Vagina (tissue), 2 donors: ENCODE data around the gene RFTN2. TPM values are rescaled to one million over a fixed set of nuclear protein-coding genes. Genes with fewer than 3 reads are reported as not detected.
A peak's percentile ranks its signal among the peaks of the same experiment; 100 is the strongest.
"Not testable (repeated sequence)": the region's sequence is repeated elsewhere in the genome, so short reads cannot be mapped to it uniquely, and the experiment has no call there.

ENCODE experiments used
- DNase-seq, 2 donors: peaks; one replicate each; pipeline ENCODE4 v3.0.0-alpha.2; 2017; ENCODE audit errors: extremely low spot score in 2 of 2
- H3K27ac ChIP-seq: fragments of 200-600 bp; sonication (generic); one replicate; pipeline ENCODE4 v1.5.1; 2019
- H3K27me3 ChIP-seq: fragments of 200-600 bp; sonication (generic); one replicate; pipeline ENCODE4 v1.5.1; 2019
- H3K36me3 ChIP-seq, 2 donors: fragments of 200-600 bp; sonication (generic); one replicate each; pipeline ENCODE4 v1.5.1; 2017 to 2019
- H3K4me1 ChIP-seq: fragments of 200-600 bp; sonication (generic); one replicate; pipeline ENCODE4 v1.5.1; 2019
- H3K4me3 ChIP-seq, 2 donors: fragments of 200-600 bp; sonication (generic); 1 replicate in 1 of 2; 2 replicates in 1 of 2; pipeline ENCODE4 v1.5.1; 2016 to 2019
- H3K9me3 ChIP-seq: fragments of 200-600 bp; sonication (generic); one replicate; pipeline ENCODE4 v1.5.1; 2019
- POLR2A ChIP-seq, 2 donors: fragments of 450-650 bp; IDR thresholded peaks; one replicate each; pipeline ENCODE4 v1.6.1; 2017; ENCODE audit warnings: antibody characterized with exemption in 2 of 2, mild to moderate bottlenecking in 2 of 2, moderate library complexity in 2 of 2
- POLR2AphosphoS5 ChIP-seq, 2 donors: sonication (generic); formaldehyde crosslinking; IDR thresholded peaks; one replicate each; pipeline ENCODE4 v1.9.0; 2017; ENCODE audit warnings: antibody characterized with exemption in 2 of 2, mild to moderate bottlenecking in 2 of 2, low read depth in 1 of 2; ENCODE audit not compliant: insufficient read depth in 1 of 2
- intact Hi-C: fragments of 100-400 bp; cut with DNase I; formaldehyde crosslinking; loops from one replicate; pipeline ENCODE4 v1.15.1; 2023
- total RNA-seq: library from RNA; depleted of rRNA; stranded (reverse); fragments of >200 nt; gene quantifications from one replicate; pipeline ENCODE4 v1.2.3, GENCODE V29; 2016
- TF ChIP-seq, protein P1 (sequence below), 3 experiments: fragments of 450-650 bp in 2 of 3; fragments of 200-600 bp in 1 of 3; sonication (generic) in 1 of 3; IDR thresholded peaks; one replicate each; pipeline ENCODE4 v1.5.1; 2017 to 2019; ENCODE audit warnings: antibody characterized with exemption in 3 of 3, mild to moderate bottlenecking in 2 of 3, moderate library complexity in 2 of 3

Gene RFTN2
- total RNA-seq, 1 donor from 2014 or later, result 10.8 TPM

DNA sequence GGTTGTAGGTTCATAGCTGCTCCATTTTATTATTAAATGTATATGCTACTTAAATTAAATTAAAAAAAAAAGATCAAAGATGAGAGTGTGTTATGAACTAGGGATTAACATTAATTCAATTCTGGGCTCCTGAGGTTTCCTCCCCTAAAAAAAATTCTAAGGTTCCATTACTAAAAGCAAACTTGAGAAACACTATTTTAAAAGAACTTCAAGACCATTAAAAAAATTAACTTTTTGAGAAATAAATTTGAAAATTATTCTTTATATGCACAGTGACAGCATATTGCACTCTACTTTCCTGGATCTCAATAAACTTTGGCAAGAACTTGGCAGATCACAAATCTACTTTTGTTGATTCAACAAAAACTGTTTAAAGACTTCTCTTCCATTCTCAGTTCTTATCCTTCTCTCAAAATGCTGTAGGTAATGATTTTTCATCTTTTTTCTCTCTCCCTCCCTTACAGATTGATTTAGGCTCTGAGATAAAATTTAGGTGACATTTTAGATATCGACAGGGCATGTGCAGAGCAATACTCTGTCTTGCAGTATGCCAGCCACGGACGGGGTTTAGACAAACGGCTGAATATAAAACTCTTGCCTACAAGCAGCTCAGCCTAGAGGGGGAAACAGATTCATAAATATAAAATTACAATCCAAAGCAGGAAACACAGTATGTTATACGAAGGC, 29.2 kb upstream of the RFTN2 start:
- peak overlapping the region; percentile 71 for H3K27ac ChIP-seq
- TF ChIP-seq, protein P1, sequence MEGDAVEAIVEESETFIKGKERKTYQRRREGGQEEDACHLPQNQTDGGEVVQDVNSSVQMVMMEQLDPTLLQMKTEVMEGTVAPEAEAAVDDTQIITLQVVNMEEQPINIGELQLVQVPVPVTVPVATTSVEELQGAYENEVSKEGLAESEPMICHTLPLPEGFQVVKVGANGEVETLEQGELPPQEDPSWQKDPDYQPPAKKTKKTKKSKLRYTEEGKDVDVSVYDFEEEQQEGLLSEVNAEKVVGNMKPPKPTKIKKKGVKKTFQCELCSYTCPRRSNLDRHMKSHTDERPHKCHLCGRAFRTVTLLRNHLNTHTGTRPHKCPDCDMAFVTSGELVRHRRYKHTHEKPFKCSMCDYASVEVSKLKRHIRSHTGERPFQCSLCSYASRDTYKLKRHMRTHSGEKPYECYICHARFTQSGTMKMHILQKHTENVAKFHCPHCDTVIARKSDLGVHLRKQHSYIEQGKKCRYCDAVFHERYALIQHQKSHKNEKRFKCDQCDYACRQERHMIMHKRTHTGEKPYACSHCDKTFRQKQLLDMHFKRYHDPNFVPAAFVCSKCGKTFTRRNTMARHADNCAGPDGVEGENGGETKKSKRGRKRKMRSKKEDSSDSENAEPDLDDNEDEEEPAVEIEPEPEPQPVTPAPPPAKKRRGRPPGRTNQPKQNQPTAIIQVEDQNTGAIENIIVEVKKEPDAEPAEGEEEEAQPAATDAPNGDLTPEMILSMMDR (IDR thresholded peaks at IDR 0.05), result no peak
- H3K27me3 ChIP-seq, result no peaks in the 10 kb centered on the region
- H3K4me1 ChIP-seq, result peaks cover 31% of the 10 kb centered on the region
- no peaks in the 10 kb centered on the region for H3K36me3 ChIP-seq
- intact Hi-C loops, result loop anchor here (10.0 kb wide), 1 partner anchor 200 kb away; the partner anchor contains the start of gene HSPE1
- peak overlapping the region; percentile 85 to 93 for H3K4me3 ChIP-seq
- no peaks in the 10 kb centered on the region for H3K9me3 ChIP-seq
- no peak for DNase-seq

DNA sequence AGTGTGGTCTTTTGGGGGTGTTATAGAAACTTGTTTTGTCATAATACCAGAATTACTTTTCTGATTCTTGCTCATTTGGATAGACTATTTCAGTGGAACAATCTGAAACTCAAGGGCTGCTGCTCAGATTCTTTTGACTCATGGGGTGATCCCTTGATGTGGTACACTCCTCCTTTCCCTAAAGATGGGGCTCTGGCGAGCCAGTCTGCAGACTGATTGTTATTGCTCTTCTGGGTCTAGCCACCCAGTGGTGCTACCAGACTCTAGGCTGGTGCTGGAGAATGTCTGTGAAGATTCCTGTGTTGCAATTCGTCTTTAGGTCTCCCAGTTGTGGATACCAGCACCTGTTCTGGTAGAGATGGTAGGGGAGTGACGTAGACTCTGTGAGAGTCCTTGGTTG, 25.6 kb upstream of the RFTN2 start:
- intact Hi-C loops, result loop anchor here (10.0 kb wide), 1 partner anchor 196 kb away; the partner anchor contains the start of gene HSPE1
- no peak overlapping the region for H3K4me3 ChIP-seq
- no peaks in the 10 kb centered on the region for H3K27me3 ChIP-seq
- DNase-seq, result no peak
- H3K36me3 ChIP-seq, result no peaks in the 10 kb centered on the region
- no peak for TF ChIP-seq POLR2A (IDR thresholded peaks at IDR 0.05)
- no peak for TF ChIP-seq POLR2AphosphoS5 (IDR thresholded peaks at IDR 0.05; ENCODE audit: insufficient read depth in 1 of 2, low read depth in 1 of 2)
- TF ChIP-seq, protein P1 (IDR thresholded peaks at IDR 0.05), result no peak
- H3K9me3 ChIP-seq, result no peaks in the 10 kb centered on the region
- H3K27ac ChIP-seq, result no peak overlapping the region
- peaks cover 3% of the 10 kb centered on the region for H3K4me1 ChIP-seq

DNA sequence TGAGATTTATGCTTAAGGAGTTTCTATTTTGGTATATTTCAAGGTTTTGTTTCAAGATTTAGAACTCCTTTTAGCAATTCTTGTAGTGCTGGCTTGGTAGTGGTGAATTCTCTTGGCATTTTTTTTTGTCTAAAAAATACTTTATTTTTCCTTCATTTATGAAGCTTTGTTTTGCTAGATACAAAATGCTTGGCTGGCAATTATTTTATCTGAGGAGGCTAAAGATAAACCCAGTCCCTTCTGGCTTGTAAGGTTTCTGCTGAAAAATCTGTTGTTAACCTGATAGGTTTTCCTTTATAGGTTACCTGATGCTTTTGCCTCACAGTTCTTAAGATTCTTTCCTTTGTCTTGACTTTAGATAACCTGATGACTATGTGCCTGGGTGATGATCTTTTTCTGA, 24.3 kb upstream of the RFTN2 start:
- H3K4me1 ChIP-seq, H3K27me3 ChIP-seq, DNase-seq, H3K4me3 ChIP-seq, H3K27ac ChIP-seq, H3K36me3 ChIP-seq, H3K9me3 ChIP-seq: not testable (repeated sequence)
- intact Hi-C loops, result loop anchor here (10.0 kb wide), 1 partner anchor 195 kb away; the partner anchor contains the start of gene HSPE1

DNA sequence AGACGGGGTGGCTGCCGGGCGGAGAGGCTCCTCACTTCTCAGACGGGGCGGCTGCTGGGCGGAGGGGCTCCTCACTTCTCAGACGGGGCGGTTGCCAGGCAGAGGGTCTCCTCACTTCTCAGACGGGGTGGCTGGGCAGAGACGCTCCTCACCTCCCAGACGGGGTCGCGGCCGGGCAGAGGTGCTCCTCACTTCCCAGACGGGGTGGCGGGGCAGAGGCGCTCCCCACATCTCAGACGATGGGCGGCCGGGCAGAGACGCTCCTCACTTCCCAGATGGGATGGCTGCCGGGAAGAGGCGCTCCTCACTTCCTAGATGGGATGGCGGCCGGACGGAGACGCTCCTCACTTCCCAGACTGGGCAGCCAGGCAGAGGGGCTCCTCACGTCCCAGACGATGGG, 21.2 kb upstream of the RFTN2 start:
- DNase-seq, H3K4me3 ChIP-seq, H3K27ac ChIP-seq, intact Hi-C loops, H3K4me1 ChIP-seq, H3K9me3 ChIP-seq, H3K27me3 ChIP-seq, H3K36me3 ChIP-seq: not testable (repeated sequence)

DNA sequence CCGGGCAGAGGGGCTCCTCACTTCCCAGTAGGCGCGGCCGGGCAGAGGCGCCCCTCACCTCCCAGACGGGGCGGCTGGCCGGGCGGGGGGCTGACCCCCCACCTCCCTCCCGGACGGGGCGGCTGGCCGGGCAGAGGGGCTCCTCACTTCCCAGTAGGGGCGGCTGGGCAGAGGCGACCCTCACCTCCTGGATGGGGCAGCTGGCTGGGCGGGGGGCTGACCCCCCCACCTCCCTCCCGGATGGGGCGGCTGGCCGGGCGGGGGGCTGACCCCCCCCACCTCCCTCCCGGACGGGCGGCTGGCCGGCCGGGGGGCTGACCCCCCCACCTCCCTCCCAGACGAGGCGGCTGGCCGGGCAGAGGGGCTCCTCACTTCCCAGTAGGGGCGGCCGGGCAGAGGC, 20.6 kb upstream of the RFTN2 start:
- H3K9me3 ChIP-seq, H3K27me3 ChIP-seq, H3K4me3 ChIP-seq, DNase-seq, H3K36me3 ChIP-seq, H3K27ac ChIP-seq, H3K4me1 ChIP-seq, intact Hi-C loops: not testable (repeated sequence)

DNA sequence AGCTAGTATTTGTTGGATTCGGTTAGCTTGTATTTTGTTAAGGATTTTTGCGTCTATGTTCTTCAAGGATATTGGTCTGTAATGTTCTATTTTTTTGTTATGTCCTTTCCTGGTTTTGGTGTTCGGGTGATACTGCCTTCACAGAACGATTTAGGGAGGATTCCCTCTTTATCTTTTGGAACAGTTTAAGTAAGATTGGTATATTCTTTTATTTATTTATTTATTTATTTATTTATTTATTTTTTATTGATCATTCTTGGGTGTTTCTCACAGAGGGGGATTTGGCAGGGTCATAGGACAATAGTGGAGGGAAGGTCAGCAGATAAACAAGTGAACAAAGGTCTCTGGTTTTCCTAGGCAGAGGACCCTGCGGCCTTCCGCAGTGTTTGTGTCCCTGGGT, 19.8 kb upstream of the RFTN2 start:
- H3K4me1 ChIP-seq, intact Hi-C loops, H3K4me3 ChIP-seq, H3K27ac ChIP-seq, H3K36me3 ChIP-seq, H3K27me3 ChIP-seq, DNase-seq, H3K9me3 ChIP-seq: not testable (repeated sequence)

DNA sequence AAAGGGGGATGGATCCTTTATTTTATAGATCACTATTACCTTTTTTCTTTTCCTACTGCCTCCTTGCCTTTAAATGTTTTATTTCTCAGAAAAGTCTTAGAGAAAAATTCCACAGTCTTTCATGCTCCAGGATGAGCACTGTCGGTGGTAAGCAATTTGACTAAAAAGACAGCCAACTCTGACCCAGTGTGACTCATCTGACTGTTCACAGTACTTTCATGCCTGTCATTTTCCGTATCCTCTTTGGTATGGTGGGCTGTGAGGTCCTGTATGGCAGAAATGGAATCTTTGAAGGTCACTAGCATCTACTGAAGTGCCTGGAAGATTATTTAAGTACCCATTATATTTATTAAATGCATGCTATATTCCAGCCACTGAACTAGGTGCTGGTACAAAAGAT, 2.1 kb upstream of the RFTN2 start:
- H3K27me3 ChIP-seq, result no peaks in the 10 kb centered on the region
- DNase-seq, result no peak
- peaks cover 16% of the 10 kb centered on the region for H3K4me1 ChIP-seq
- intact Hi-C loops, result no loop called here
- H3K27ac ChIP-seq, result peak overlapping the region; percentile 86
- H3K36me3 ChIP-seq, result no peaks in the 10 kb centered on the region
- no peaks in the 10 kb centered on the region for H3K9me3 ChIP-seq
- TF ChIP-seq, protein P1 (IDR thresholded peaks at IDR 0.05), result no peak
- TF ChIP-seq POLR2A (IDR thresholded peaks at IDR 0.05) (no peak), POLR2AphosphoS5 (IDR thresholded peaks at IDR 0.05; ENCODE audit: insufficient read depth in 1 of 2, low read depth in 1 of 2) (no peak)
- H3K4me3 ChIP-seq, result no peak overlapping the region
